HFF-Myc (cell line): ENCODE data around the gene YARS2.

Experiments used
- DNase-seq: peaks from one replicate; pipeline ENCODE4 v3.0.0-alpha.2; 2011; ENCODE audit warnings: low read depth; ENCODE audit errors: extremely low read depth
- H3K4me3 ChIP-seq: replicated peaks from 2 replicates; pipeline ENCODE4 v1.5.1; 2011; ENCODE audit warnings: low read depth, mild to moderate bottlenecking, control low read depth, low read length
- TF ChIP-seq, protein P1 (sequence below): IDR thresholded peaks from 2 replicates; pipeline ENCODE4 v1.5.1; 2012; ENCODE audit warnings: mild to moderate bottlenecking, low read depth, low read length, control low read depth; ENCODE audit errors: missing control alignments

The YARS2 gene

GRCh38 chr12:32697445-32697844, 58.3 kb downstream of the YARS2 start:
- TF ChIP-seq, protein P1, sequence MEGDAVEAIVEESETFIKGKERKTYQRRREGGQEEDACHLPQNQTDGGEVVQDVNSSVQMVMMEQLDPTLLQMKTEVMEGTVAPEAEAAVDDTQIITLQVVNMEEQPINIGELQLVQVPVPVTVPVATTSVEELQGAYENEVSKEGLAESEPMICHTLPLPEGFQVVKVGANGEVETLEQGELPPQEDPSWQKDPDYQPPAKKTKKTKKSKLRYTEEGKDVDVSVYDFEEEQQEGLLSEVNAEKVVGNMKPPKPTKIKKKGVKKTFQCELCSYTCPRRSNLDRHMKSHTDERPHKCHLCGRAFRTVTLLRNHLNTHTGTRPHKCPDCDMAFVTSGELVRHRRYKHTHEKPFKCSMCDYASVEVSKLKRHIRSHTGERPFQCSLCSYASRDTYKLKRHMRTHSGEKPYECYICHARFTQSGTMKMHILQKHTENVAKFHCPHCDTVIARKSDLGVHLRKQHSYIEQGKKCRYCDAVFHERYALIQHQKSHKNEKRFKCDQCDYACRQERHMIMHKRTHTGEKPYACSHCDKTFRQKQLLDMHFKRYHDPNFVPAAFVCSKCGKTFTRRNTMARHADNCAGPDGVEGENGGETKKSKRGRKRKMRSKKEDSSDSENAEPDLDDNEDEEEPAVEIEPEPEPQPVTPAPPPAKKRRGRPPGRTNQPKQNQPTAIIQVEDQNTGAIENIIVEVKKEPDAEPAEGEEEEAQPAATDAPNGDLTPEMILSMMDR = no peak
- H3K4me3 ChIP-seq = no peak overlapping the region
- no peak for DNase-seq
